ENCODE data around the gene SH3GL1.
A peak's percentile ranks its signal among the peaks of the same experiment; 100 is the strongest.

SH3GL1 gene

DNA sequence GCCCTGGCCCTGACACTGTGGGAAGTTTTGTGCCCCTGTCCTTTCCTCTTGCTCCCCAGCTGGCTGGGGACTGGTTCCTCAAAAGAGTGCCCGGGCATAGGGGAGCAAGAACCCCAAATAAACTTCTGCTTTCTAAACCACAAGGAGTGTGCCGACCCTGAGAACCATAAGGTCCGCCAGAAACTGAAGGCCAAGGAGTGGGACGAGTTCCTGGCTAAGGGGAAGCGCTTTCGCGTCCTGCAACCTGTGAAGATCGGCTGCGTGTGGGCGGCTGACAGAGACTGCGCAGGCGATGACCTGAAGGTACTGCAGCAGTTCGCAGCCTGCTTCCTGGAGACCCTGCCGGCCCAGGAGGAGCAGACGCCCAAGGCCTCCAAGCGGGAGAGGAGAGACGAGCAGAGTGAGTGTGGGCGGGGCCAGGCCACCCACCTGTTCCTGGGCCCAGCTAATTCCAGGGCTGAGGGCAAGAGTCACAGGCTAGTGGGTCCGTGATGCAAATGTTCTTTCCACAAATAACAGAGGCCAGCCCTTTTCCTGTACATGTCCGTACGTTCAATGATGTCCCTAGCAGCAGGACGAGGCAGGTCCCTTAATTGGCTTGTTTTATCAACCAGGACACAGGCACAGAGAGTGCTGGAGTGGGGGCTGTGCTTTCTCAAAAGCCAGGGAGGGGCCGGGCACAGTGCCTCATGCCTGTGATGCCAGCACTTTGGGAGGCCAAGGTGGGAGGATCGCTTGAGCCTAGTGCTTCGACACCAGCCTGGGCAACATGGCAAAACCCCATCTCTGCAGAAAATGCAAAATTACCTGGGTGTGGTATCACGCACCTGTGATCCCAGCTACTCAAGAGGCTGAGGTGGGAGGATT, 31.7 kb upstream of the SH3GL1 start:
- no peak for DNase-seq (ENCODE audit: low read depth)

- DNase-seq (ENCODE audit: low read depth), result no peak
These were observed 30.9 kb upstream of the SH3GL1 start for GRCh38 chr19:4431296-4431695.

- no peak for DNase-seq (ENCODE audit: low read depth)
These were observed 30.4 kb upstream of the SH3GL1 start for GRCh38 chr19:4430760-4431159.

- DNase-seq (ENCODE audit: low read depth), result no peak
These were observed 29.4 kb upstream of the SH3GL1 start for GRCh38 chr19:4429771-4430171.

GRCh38 chr19:4429256-4429655, 28.9 kb upstream of the SH3GL1 start:
- DNase-seq (ENCODE audit: low read depth), result no peak

GRCh38 chr19:4428326-4428975, 28.1 kb upstream of the SH3GL1 start:
- no peak for DNase-seq (ENCODE audit: low read depth)

DNA sequence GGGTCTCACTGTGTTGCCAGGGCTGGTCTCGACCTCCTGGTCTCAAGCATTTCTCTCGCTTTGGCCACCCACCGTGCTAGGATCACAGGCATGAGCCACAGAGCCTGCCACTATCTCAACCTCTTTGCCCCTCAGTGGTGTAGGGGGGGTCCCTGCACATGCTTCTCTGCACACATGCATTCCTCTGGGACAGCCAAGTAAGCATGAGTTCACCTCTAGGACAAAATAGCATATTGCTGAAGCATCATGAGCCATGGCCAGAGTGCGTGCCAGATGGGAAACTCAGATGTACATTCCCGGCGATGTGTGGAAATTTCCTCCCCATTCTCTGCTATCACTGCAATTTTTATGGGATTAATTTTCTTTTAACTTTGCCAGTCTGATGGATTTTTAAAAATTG, 25.2 kb upstream of the SH3GL1 start:
- peak; percentile 58 for DNase-seq (ENCODE audit: low read depth)

DNA sequence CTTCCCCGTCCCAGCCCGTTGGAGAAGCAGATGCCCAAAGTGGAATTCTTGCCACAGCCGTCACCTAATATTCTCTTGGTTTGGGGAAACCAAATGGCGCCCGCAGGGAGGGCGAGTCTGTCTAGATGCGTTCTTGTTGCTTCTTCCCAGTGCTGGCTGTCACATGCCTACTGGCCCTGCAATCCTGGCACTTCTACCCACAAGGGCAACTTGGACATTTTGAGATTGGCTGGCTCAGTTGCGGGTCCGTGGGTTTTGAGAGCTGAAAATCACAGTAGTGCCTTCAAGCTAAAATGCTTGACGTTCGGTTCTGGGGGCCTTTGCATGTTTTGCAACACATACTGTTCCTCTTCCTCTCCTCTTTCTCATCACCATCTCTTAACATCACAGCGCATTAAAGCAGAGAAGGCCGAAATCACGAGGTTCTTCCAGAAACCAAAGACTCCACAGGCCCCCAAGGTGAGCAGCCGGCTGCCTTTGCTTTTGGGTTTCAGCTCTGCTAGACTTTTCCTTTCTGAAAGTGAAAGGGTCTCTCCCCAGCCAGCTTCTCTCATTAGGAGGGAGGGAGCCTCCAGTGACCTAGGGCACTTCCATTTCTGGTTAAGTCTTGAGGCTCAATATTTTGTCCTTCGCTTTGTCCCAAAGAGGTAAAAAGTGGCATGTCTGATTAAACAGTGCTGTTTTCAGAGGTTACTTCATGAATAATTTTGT, 23.2 kb upstream of the SH3GL1 start:
- no peak for DNase-seq (ENCODE audit: low read depth)

DNA sequence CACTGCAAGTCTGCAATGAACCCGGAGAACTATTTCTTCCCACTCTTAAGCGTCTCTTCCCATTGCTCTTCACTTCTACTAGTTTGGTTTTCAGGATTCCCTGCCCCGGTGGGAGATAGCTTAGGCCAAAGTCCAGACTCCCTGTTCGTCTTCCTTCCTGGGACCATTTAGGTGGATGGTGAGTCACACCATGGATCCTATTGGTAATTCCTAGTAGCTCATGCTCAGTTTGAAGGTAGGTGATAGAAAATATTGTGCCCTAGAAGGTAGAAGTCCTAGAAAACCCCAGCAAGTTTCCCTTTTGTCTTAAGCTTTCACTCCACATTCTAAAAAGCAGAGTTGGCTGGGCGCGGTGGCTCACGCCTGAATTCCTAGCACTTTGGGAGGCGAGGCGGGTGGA, 15.9 kb upstream of the SH3GL1 start:
- no peak for DNase-seq (ENCODE audit: low read depth)

- no peak for DNase-seq (ENCODE audit: low read depth)
These were observed 15.0 kb upstream of the SH3GL1 start for GRCh38 chr19:4415352-4415751.

GRCh38 chr19:4414800-4415321, 14.5 kb upstream of the SH3GL1 start:
- DNase-seq (ENCODE audit: low read depth), result no peak

DNA sequence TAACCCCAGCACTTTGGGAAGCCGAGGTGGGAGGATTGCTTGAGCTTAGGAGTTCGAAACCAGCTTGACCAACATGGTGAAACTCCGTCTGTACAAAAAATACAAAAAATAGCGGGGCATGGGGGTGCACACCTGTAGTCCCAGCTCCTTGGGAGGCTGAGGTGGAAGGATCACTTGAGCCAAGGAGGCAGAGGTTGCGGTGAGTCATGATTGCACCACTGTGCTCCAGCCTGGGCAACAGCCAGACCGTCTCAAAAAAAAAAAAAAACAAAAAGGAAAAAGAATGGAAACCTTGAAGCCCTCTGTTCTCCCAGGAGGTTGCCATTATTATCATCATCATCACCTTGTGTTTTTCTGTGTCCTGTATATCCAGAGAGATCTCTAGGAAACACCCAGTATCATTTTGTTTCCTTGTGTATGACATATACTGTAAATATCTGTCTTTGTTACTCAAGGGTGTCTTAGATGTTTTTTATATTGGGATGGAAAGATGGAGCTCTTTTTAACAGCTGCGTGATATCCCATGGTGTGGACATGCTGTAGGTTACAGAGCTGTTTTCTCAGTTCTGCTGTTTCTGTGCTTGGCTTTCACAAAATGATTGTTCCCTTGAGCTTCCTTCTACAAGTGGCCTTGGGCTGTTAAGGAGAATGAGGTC, 13.9 kb upstream of the SH3GL1 start:
- DNase-seq (ENCODE audit: low read depth), result no peak

DNA sequence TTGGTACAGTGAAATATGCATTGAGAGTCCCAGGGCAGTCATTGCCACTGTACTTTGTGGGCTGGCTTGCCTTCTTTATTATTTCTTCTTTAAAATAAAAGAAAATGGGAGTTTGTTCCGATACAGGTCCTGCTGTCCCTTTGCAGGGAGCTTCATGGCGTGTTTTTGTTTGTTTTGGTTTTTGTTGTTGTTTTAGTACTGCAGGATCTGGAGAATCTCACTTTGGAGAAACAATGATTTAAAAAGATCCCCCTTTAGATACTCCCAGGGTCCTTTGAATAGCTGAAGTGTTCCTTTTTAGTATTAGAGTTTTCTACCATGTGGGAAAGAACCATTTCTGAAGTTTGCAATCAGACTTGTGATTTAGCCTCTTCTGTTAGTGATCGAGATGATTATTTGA, 13.2 kb upstream of the SH3GL1 start:
- no peak for DNase-seq (ENCODE audit: low read depth)

GRCh38 chr19:4409123-4409933, 9.0 kb upstream of the SH3GL1 start:
- no peak for DNase-seq (ENCODE audit: low read depth)

DNA sequence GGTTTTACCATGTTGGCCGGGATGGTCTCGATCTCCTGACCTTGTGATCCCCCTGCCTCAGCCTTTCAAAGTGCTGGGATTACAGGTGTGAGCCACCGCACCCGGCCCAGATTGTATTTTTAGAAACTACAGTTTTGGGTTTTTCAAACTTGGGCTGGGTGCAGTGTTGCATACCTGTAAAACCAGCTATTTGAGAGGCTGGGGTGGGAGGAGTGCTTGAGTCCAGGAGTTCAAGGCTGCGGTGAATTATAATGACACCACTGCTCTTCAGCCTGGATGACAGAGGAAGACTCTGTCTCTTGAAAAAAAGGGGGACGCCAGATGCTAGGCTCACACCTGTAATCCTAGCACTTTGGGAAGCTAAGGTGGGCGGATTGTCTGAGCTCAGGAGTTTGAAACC, 6.3 kb upstream of the SH3GL1 start:
- no peak for DNase-seq (ENCODE audit: low read depth)

GRCh38 chr19:4405977-4406376, 5.6 kb upstream of the SH3GL1 start:
- DNase-seq (ENCODE audit: low read depth), result no peak

- DNase-seq (ENCODE audit: low read depth), result no peak
These were observed 2.8 kb upstream of the SH3GL1 start for GRCh38 chr19:4403005-4403761.

GRCh38 chr19:4402171-4403004, 2.0 kb upstream of the SH3GL1 start, which contains the start of gene CHAF1A:
TSS of gene CHAF1A (plus strand) at chr19:4402640. CDS start at chr19:4402763, 123 bp downstream.
- peak; percentile 99 for DNase-seq (ENCODE audit: low read depth)

DNA sequence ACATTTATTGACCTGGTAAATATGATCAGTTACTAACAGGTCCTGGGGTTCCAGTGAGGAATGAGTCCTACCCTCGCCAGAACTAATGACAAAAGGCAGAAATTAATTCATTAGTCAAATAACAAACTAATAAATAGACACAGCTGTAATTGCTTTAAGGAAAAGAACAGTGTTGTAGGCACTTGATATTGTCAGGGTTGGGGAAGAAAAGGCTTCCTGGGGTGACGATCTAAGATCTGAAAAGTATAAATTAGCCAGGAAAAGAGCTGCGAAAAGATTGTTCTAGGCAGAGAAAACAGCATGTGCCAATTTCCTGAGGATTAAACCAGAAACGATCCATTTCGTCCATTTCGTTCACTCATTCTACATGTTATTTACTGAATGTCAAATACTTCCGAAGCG, 1.4 kb upstream of the SH3GL1 start:
- no peak for DNase-seq (ENCODE audit: low read depth)

DNA sequence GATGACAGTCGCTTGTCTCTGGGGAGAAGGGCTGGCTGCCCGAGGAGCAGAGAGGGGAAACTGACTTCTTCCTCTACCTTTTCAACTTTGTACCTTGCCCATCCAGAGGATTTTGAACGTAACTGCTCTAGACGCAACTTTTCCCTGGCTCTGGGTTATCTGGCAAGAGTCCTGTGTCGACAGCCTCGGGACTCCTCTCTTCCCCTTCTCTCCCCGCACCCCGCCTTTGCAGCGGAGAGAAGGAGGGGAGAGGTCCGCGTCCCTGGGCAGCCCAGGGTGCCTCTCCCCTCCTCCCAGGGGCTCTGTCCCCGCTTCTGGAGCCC, 574 bp downstream of the SH3GL1 start:
- no peak for DNase-seq (ENCODE audit: low read depth)
